GM19025 (cell line): ENCODE results near the gene INPPL1.
"Not testable (repeated sequence)": the region's sequence is repeated elsewhere in the genome, so short reads cannot be mapped to it uniquely, and the experiment has no call there.

ENCODE experiments used
- ATAC-seq: cut with Tn5 transposase; IDR thresholded peaks from one replicate; pipeline ENCODE4 v1.9.1; 2021; ENCODE audit warnings: mild to moderate bottlenecking, low read depth, moderate library complexity; ENCODE audit not compliant: unreplicated experiment

INPPL1 gene, protein sequence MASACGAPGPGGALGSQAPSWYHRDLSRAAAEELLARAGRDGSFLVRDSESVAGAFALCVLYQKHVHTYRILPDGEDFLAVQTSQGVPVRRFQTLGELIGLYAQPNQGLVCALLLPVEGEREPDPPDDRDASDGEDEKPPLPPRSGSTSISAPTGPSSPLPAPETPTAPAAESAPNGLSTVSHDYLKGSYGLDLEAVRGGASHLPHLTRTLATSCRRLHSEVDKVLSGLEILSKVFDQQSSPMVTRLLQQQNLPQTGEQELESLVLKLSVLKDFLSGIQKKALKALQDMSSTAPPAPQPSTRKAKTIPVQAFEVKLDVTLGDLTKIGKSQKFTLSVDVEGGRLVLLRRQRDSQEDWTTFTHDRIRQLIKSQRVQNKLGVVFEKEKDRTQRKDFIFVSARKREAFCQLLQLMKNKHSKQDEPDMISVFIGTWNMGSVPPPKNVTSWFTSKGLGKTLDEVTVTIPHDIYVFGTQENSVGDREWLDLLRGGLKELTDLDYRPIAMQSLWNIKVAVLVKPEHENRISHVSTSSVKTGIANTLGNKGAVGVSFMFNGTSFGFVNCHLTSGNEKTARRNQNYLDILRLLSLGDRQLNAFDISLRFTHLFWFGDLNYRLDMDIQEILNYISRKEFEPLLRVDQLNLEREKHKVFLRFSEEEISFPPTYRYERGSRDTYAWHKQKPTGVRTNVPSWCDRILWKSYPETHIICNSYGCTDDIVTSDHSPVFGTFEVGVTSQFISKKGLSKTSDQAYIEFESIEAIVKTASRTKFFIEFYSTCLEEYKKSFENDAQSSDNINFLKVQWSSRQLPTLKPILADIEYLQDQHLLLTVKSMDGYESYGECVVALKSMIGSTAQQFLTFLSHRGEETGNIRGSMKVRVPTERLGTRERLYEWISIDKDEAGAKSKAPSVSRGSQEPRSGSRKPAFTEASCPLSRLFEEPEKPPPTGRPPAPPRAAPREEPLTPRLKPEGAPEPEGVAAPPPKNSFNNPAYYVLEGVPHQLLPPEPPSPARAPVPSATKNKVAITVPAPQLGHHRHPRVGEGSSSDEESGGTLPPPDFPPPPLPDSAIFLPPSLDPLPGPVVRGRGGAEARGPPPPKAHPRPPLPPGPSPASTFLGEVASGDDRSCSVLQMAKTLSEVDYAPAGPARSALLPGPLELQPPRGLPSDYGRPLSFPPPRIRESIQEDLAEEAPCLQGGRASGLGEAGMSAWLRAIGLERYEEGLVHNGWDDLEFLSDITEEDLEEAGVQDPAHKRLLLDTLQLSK

DNA sequence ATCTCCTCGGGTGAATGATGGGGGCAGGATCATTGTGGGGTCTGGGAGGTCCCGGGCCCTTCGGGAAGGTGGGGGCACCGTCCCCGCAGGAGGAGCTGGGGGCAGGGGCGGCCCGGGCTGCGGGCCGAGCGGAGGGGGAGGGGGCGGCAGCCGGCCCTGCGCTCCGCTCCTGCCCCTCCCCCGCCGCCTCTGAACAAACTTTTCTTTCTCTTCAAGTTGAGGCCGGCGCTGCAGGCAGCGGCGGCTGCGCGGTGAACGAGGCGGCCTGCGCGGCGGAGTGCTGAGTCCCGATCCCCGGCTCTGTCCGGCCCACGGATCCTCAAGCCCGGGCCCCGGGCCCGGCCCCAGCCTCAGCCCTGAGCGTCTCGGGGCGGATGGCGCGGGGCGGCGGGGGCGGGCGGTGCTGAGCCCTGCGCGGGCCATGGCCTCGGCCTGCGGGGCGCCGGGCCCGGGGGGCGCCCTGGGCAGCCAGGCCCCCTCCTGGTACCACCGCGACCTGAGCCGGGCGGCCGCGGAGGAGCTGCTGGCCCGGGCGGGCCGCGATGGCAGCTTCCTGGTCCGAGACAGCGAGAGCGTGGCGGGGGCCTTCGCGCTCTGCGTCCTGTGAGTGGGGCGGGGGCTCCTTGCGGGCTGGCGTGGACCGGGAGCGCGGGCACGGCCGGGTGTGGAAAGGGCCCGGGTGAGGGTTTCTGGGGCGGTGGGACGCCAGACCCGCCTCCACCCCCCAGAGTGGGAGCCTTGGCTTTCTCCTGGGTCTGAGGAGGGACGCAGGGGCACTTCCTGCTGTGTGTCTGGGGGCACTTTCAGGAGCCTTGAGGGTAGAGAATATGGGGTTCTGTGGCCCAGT is at the start of gene INPPL1:
Gene INPPL1, plus strand, starts transcription at position 204 of the 847 bp plus-strand sequence. Its CDS starts 218 bp downstream, at position 422.
- ATAC-seq, result no peak

DNA sequence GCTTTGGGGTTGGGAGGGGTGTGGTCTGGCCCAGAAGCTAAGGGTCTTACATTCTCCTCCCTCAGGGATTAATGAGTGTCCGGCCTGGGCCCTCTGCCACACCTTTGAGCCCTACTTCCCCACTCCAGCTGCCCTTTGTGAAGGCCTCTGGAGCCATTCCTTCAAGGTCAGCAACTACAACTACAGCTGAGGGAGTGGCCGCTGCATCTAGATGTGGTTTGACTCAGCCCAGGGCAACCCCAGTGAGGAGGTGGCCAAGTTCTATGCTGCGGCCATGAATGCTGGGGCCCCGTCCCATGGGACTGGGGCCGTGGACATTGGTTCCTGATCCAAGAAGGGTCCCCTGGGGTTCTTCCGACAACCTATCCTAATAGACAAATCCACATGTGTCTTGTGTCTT is 46.9 kb upstream of the INPPL1 start:
- no peak for ATAC-seq

DNA sequence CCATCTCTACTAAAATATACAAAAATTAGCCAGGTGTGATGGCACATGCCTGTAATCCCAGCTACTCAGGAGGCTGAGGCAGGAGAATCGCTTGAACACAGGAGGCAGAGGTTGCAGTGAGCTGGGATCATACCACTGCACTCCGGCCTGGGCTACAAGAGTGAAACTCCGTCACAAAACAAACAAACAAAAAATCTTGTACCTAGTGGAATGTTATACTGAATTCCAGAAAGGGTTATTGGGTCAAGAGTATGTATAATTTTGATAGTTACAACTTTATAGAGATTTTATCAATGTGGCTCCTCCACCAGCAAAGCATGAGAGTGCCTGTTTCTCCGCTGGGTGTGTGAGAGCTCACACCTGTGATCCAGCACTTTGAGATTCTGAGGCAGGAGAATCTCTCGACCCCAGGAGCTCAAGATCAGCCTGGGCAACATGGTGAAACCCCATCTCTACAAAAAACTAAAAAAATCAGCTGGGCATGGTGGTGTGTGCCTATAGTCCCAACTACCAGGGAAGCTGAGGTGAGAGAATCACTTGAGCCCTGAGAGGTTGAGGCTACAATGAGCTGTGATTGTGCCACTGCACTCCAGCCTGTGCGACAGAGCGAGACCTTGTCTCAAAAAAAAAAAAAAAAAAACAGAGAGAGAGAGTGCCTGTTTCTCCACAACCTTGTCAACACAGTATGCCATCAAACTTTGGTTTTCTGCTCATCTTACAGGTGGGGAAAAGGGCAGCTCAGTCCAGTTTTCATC is 45.3 kb upstream of the INPPL1 start:
- no peak for ATAC-seq

DNA sequence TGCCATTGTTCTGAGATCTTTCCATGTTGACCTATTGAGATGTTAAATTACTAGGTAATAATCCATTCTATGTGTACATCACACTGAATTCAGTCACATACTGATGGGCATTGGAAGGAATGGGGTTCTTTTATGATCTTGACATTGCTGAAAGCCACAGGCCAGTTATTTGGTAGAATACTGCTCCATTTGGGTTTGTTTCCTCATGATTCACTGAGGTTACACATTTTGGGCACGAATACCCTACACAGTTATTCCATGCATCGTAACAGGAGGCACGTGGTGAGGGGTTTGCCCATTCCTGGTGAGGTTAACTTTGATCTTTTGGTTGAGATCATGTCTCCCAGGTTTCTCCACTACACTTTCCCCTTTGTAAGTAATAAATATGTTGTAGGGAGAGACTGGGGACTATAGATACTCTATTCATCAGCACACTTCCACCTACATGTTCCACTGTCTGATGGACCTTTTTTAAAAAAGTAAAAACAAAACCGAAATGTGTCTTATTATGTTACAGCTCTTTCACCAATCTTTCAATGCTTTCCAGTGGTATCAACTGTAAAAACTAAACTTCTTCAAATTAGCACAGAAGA is 44.7 kb upstream of the INPPL1 start:
- no peak for ATAC-seq

DNA sequence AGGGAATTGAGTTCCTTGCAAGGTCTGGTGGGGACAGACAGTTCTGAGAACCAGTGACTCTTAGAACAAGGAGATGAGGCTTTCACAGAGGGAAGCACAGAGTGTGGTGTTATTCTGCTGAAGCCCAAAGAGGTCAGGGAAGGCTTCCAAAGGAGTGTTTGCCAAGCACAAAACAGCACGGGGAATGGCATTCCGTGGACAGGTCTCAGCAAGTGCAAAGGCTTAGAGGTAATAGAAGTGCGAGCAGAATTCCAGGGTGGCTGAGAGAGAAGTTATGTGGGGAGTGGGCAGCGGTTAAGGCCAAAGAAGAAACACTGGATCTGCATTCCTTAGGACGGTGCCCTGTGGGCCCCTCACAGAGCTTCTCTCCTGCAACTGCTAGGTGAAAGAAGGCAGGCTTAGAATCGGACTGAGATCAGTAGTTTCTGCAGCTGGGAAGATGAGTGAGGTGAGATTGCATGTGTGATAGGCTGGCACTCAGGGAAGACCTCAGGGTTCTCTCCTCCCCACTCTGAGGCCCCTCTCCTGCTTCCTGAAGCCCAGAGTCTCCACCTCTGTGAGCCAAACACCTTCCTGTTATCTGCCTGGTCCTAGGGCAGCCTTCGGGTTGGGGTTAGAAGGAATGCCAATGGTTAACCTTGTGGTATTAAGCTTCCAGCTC is 43.5 kb upstream of the INPPL1 start:
- ATAC-seq, result not testable (repeated sequence)

DNA sequence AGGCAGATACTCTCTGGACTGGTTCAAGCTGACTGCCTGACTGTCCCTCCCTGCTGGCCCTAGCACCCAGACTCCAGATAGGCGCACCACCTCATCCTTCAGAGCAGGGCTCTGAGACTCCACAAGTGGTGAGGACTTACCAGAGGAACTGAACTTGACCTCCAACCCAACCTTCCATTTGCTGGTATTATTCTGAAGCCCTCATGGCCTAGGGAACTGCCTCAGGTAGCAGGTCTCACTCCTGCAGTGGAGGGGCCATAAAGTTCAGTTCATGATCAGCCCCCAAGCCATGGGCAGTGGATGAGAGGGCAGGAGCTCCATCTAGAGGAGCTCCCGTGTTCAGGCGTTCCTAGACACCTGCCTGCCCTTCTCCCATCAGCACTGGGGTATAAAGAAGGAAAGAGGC is 43.0 kb upstream of the INPPL1 start:
- not testable (repeated sequence) for ATAC-seq

DNA sequence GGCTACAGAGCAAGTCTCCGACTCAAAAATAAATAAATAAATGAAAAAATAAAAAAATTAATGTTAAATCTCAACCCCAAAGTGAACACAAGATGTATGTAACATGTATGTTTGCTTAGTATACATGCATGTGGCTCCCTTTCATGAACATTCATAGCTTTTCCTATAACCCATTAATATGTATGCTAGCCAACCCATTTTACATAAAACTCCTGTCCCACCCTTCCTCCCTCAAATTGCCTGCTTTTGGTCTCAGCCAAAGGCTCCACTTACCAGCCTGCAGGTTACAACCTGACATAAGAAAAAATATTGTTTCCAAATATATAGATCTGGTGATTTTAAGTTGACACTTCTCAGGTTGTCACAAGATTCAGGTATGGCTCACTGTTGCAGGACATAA is 36.3 kb upstream of the INPPL1 start:
- ATAC-seq, result no peak

DNA sequence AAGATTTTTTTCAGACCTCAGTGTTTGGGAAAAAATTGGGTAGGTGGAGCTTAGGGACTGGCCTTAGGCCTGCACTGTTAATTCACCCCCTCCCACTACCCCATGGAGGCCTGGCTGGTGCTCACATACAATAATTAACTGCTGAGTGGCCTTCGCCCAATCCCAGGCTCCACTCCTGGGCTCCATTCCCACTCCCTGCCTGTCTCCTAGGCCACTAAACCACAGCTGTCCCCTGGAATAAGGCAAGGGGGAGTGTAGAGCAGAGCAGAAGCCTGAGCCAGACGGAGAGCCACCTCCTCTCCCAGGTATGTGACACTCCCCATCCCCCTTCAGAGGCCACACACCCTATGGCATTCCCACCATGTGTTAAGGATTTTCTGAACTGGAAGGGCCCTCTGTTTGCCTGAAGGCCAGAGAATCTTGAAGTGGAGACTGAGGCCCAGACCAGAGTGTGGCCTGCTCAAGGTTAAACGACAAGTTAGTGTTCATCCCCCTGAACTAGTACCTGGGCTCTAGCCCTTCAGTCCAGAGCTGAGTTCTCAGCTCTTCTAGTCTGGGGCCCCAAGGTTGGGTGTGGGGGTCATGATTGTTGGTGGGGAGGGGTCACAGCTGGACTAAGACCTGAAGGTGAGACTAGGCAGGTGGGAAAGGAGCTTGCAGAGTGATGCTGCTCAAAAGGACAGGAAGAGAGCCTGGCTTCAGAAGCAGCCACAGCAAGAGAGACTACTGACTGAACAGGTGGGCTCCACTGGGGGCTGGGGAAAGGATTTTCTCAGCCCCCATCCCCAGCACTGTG is 34.9 kb upstream of the INPPL1 start:
- ATAC-seq, result no peak

DNA sequence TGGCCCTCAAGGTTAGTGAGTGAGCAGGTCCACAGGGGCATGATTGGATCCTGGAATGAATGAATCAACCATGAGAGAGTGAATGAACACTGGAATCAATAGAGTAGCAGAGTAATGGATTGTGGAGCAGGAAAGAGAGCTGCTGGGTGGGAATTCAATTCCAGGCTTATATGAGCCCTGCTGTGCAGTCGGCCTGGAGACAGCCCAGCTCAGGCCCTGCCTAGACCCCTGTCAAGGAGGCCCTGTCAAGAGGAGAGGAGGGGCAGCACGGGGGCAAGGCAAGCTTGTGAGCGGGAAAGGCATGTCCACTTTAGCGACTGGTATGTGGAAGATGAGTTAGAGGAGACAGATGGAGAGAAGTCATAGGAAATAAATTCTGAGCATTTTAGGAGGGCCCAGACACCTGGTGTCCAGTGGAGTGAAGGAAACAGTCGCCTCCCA is 33.9 kb upstream of the INPPL1 start:
- ATAC-seq, result no peak

DNA sequence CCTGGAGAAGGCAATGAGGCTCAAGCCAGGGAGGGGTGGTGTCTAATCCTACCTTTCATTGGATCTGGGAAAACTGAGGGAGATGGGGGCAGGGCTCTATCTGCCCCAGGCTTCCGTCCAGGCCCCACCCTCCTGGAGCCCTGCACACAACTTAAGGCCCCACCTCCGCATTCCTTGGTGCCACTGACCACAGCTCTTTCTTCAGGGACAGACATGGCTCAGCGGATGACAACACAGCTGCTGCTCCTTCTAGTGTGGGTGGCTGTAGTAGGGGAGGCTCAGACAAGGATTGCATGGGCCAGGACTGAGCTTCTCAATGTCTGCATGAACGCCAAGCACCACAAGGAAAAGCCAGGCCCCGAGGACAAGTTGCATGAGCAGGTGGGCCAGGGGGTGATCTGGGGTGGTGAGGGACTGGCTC is 32.6 kb upstream of the INPPL1 start, which contains the start of gene FOLR1:
Gene FOLR1, plus strand, starts transcription at position 180 of the 421 bp plus-strand sequence. Its CDS starts 34 bp downstream, at position 214.
- no peak for ATAC-seq

DNA sequence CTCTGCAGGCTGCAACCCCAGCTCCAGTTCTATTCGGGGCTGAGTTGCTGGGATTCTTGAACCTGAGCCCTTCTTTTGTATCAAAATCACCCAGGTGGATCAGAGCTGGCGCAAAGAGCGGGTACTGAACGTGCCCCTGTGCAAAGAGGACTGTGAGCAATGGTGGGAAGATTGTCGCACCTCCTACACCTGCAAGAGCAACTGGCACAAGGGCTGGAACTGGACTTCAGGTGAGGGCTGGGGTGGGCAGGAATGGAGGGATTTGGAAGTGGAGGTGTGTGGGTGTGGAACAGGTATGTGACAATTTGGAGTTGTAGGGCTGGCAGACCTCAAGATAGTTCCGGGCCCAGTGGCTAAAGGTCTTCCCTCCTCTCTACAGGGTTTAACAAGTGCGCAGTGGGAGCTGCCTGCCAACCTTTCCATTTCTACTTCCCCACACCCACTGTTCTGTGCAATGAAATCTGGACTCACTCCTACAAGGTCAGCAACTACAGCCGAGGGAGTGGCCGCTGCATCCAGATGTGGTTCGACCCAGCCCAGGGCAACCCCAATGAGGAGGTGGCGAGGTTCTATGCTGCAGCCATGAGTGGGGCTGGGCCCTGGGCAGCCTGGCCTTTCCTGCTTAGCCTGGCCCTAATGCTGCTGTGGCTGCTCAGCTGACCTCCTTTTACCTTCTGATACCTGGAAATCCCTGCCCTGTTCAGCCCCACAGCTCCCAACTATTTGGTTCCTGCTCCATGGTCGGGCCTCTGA is 28.9 kb upstream of the INPPL1 start:
- ATAC-seq, result no peak

DNA sequence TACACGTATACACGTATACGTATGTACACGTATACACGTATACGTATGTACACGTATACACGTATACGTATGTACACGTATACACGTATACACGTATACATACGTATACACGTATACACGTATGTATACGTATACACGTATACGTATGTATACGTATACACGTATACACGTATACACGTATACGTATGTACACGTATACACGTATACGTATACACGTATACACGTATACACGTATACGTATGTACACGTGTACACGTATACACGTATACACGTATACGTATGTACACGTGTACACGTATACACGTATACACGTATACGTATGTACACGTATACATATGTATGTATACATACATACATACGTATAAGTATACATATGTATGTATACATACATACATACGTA is 23.1 kb upstream of the INPPL1 start:
- ATAC-seq, result not testable (repeated sequence)

DNA sequence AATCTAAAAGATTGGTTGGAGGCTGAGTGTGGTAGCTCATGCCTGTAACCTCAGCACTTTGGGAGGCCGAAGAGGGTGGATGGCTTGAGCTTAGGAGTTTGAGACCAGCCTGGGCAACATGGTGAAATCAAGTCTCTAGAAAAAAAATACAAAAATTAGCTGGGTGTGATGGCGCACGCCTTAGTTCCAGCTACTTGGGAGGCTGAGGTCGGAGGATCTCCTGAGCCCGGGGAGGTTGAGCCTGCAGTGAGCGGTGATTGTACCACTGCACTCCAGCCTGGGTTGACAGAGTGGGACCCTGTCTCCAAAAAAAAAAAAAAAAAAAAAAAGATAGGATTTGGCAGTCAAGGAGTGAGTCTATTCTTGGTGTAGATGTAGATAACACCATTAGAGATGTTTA is 22.0 kb upstream of the INPPL1 start:
- no peak for ATAC-seq

DNA sequence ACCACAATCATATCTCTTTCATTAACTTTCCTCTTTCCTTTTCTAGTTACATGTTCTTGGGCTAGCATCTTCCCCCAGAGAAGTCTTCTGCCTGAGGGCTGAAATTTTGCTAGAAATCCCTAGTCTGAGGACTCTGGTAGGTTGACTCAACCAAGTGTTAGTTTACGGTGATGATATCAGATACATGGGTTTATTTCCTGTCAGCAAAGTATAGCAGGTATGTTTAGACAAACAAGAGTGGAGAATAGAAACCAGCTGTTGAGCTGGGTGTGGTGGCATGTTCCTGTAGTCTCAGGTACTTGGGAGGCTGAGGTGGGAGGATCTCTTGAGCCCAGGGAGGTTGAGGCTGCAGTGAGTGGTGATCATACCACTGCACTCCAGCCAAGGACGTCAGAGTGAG is 21.4 kb upstream of the INPPL1 start:
- ATAC-seq, result no peak

DNA sequence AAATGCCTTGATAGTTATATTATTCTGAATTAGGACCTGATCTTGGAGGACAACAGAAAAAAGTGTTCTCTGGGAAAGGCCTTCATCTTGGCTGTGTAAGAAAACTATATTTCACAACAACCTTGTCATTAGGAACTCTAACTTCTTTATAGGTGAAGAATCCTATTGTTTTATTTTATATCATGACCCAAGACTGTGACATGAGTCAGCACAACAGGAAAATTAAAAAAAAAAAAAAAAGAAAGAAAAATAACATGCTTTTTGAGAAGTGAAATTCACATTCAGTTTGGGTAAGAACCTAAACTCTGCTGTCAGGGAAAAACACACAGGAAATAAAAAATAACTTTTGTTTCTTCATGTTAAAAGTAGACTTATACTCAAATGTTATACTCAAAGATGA is 19.7 kb upstream of the INPPL1 start:
- no peak for ATAC-seq

DNA sequence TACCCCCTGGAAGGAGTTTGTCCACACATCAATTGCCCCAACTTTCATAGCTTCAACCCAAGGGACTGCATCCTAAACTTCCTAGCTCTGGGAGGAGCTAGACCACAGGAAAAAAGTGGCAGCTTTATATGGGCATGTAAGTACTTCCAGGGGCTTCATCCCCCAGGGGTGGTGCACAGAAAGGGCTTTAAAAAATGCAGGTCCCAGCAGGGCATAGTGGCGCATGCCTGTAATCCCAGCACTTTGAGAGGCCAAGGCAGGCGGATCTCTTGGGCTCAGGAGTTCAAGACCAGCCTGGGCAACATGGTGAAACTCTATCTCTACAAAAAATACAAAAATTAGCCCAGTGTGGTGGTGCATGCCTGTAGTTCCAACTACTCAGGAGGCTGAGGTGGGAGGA is 17.8 kb upstream of the INPPL1 start:
- ATAC-seq, result not testable (repeated sequence)

DNA sequence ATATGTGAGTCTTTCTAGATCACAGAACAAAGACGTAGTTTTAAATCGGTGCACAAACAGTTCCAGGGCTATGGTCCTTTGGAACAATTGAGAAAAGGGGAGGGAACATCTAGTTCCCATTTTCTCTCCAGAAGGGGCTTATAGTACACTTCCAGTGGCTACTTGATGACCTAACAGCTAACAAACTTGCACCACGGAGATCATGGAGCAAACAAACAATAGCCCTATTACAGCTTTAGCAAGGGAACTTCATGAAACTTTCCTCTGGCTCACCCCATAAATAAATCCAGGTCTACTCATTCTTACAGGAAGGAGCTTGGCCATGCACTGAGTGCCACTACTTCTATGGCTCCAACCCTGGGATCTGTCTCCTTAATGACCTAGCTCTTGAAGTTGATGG is 16.3 kb upstream of the INPPL1 start:
- no peak for ATAC-seq
